ENCODE results near the gene B4GALT1. TPM values are rescaled to one million over a fixed set of nuclear protein-coding genes. Genes with fewer than 3 reads are reported as not detected.

The B4GALT1 gene
- total RNA-seq, 2 donors from 2014 or later, result 57.6 to 76.1 TPM

- Histone ChIP-seq H3K27ac (peak overlapping the region; percentile 29 to 38), H3K9me3 (no peaks in the 10 kb centered on the region), H3K4me1 (peaks cover 0 to 35% of the 10 kb centered on the region in 2 donors), H3K27me3 (no peaks in the 10 kb centered on the region), H3K36me3 (peaks cover 52% of the 10 kb centered on the region), H3K4me3 (no peak overlapping the region)
- DNase-seq (ENCODE audit: low spot score), result no peak
- no peak for TF ChIP-seq CTCF (IDR thresholded peaks at IDR 0.05)
Observed at GRCh38 chr9:33124751-33125381, 42.3 kb downstream of the B4GALT1 start.

GRCh38 chr9:33124046-33124445 is 43.1 kb downstream of the B4GALT1 start:
- TF ChIP-seq CTCF (IDR thresholded peaks at IDR 0.05), result no peak
- no peak overlapping the region for H3K27ac ChIP-seq
- no peak overlapping the region for H3K4me3 ChIP-seq
- peaks cover 51% of the 10 kb centered on the region for H3K36me3 ChIP-seq
- no peak for DNase-seq (ENCODE audit: low spot score)
- no peaks in the 10 kb centered on the region for H3K9me3 ChIP-seq
- no peaks in the 10 kb centered on the region for H3K27me3 ChIP-seq
- H3K4me1 ChIP-seq, result peaks cover 0 to 27% of the 10 kb centered on the region in 2 donors

- no peak for TF ChIP-seq CTCF (IDR thresholded peaks at IDR 0.05)
- Histone ChIP-seq H3K27me3 (no peaks in the 10 kb centered on the region), H3K27ac (peak overlapping the region in 1 of 2 donors; percentile 5), H3K36me3 (peaks cover 47% of the 10 kb centered on the region), H3K4me3 (no peak overlapping the region), H3K9me3 (no peaks in the 10 kb centered on the region), H3K4me1 (peaks cover 0 to 22% of the 10 kb centered on the region in 2 donors)
- no peak for DNase-seq (ENCODE audit: low spot score)
Observed at GRCh38 chr9:33123407-33124031, 43.6 kb downstream of the B4GALT1 start.

GRCh38 chr9:33120620-33121019 is 46.5 kb downstream of the B4GALT1 start:
- DNase-seq (ENCODE audit: low spot score), result no peak
- no peak overlapping the region for H3K4me3 ChIP-seq
- H3K9me3 ChIP-seq, result no peaks in the 10 kb centered on the region
- H3K27ac ChIP-seq, result no peak overlapping the region
- no peak for TF ChIP-seq CTCF (IDR thresholded peaks at IDR 0.05)
- peaks cover 0 to 24% of the 10 kb centered on the region in 2 donors for H3K4me1 ChIP-seq
- no peaks in the 10 kb centered on the region for H3K27me3 ChIP-seq
- peaks cover 35% of the 10 kb centered on the region for H3K36me3 ChIP-seq

- no peak for DNase-seq (ENCODE audit: low spot score)
- H3K4me3 ChIP-seq, result no peak overlapping the region
- no peaks in the 10 kb centered on the region for H3K9me3 ChIP-seq
- peaks cover 51% of the 10 kb centered on the region for H3K36me3 ChIP-seq
- no peak for TF ChIP-seq CTCF (IDR thresholded peaks at IDR 0.05)
- H3K27ac ChIP-seq, result peak overlapping the region; percentile 41 to 73
- H3K4me1 ChIP-seq, result peaks cover 0 to 33% of the 10 kb centered on the region in 2 donors
- H3K27me3 ChIP-seq, result no peaks in the 10 kb centered on the region
Observed at GRCh38 chr9:33117796-33118195, 49.3 kb downstream of the B4GALT1 start.

Measured in right atrium auricular region (tissue), 2 donors.